Brain microvascular endothelial cell (primary cell): Measurements from ENCODE around the gene LRP4.
A peak's percentile ranks its signal among the peaks of the same experiment; 100 is the strongest.

ENCODE experiments used
- DNase-seq: peaks from one replicate; pipeline ENCODE4 v3.0.0-alpha.2; 2020
- H3K27ac ChIP-seq: fragments of 250-450 bp; sonication (Bioruptor Pico); 2 replicates; pipeline ENCODE4 v1.5.1; 2020; ENCODE audit warnings: mild to moderate bottlenecking, moderate library complexity
- H3K27me3 ChIP-seq: fragments of 250-450 bp; sonication (Bioruptor Pico); replicated peaks from 2 replicates; pipeline ENCODE4 v1.5.1; 2020; ENCODE audit warnings: mild to moderate bottlenecking
- H3K36me3 ChIP-seq: fragments of 250-450 bp; sonication (Bioruptor Pico); replicated peaks from 2 replicates; pipeline ENCODE4 v1.5.1; 2020; ENCODE audit warnings: mild to moderate bottlenecking
- H3K4me3 ChIP-seq: 2 replicates; pipeline ENCODE4 v1.5.1; 2011; ENCODE audit warnings: low read depth, mild to moderate bottlenecking, control low read depth, low read length, moderate library complexity
- CTCF ChIP-seq: IDR thresholded peaks from 2 replicates; pipeline ENCODE4 v1.5.1; 2011; ENCODE audit warnings: low read depth, mild to moderate bottlenecking, moderate library complexity, low read length, control low read depth, inconsistent platforms; ENCODE audit errors: missing control alignments
- in situ Hi-C: cut with HindIII; loops from 2 replicates; pipeline ENCODE4 v1.10.0; 2017; ENCODE audit warnings: low sequenced_read_pairs, low pct_ligation_motif_present

Gene LRP4

GRCh38 chr11:46894961-46895360 lies 23.4 kb downstream of the LRP4 start:
- no peak overlapping the region for H3K4me3 ChIP-seq

GRCh38 chr11:46894506-46894905 lies 23.8 kb downstream of the LRP4 start:
- peaks cover 2% of the 10 kb centered on the region for H3K36me3 ChIP-seq
- no peaks in the 10 kb centered on the region for H3K27me3 ChIP-seq
- H3K4me3 ChIP-seq, result no peak overlapping the region
- in situ Hi-C loops, result no loop called here
- TF ChIP-seq CTCF, result no peak
- no peak for DNase-seq
- H3K27ac ChIP-seq, result no peak overlapping the region

More at GRCh38 chr11:46894961-46895360, 23.4 kb downstream of the LRP4 start:
- no peaks in the 10 kb centered on the region for H3K27me3 ChIP-seq
- DNase-seq, result no peak
- H3K36me3 ChIP-seq, result peaks cover 2% of the 10 kb centered on the region
- in situ Hi-C loops, result no loop called here
- TF ChIP-seq CTCF, result no peak
- no peak overlapping the region for H3K27ac ChIP-seq

GRCh38 chr11:46892838-46893237 lies 25.5 kb downstream of the LRP4 start:
- in situ Hi-C loops, result no loop called here
- Histone ChIP-seq H3K27me3 (no peaks in the 10 kb centered on the region), H3K36me3 (no peaks in the 10 kb centered on the region), H3K4me3 (no peak overlapping the region), H3K27ac (no peak overlapping the region)
- DNase-seq, result no peak
- TF ChIP-seq CTCF, result no peak

GRCh38 chr11:46892109-46892508 lies 26.2 kb downstream of the LRP4 start:
- no peak overlapping the region for H3K27ac ChIP-seq
- H3K27me3 ChIP-seq, result no peaks in the 10 kb centered on the region
- TF ChIP-seq CTCF, result no peak
- DNase-seq, result no peak
- no peak overlapping the region for H3K4me3 ChIP-seq
- no peaks in the 10 kb centered on the region for H3K36me3 ChIP-seq
- in situ Hi-C loops, result no loop called here

GRCh38 chr11:46890665-46891064 lies 27.7 kb downstream of the LRP4 start:
- Histone ChIP-seq H3K27me3 (no peaks in the 10 kb centered on the region), H3K27ac (no peak overlapping the region), H3K4me3 (no peak overlapping the region), H3K36me3 (no peaks in the 10 kb centered on the region)
- no peak for TF ChIP-seq CTCF
- in situ Hi-C loops, result no loop called here
- DNase-seq, result no peak

GRCh38 chr11:46889689-46890475 lies 28.5 kb downstream of the LRP4 start:
- DNase-seq, result peak; percentile 71
- H3K27ac ChIP-seq, result no peak overlapping the region
- no peaks in the 10 kb centered on the region for H3K27me3 ChIP-seq
- TF ChIP-seq CTCF, result peak; percentile 86
- H3K4me3 ChIP-seq, result no peak overlapping the region
- H3K36me3 ChIP-seq, result no peaks in the 10 kb centered on the region
- in situ Hi-C loops, result no loop called here
